HS-5 (cell line): ENCODE measurements around the gene IPCEF1.
"Not testable (repeated sequence)": the region's sequence is repeated elsewhere in the genome, so short reads cannot be mapped to it uniquely, and the experiment has no call there.

Source experiments
- DNase-seq: peaks from one replicate; pipeline ENCODE4 v3.0.0-alpha.2; 2012; ENCODE audit warnings: low read depth

IPCEF1 gene

DNA sequence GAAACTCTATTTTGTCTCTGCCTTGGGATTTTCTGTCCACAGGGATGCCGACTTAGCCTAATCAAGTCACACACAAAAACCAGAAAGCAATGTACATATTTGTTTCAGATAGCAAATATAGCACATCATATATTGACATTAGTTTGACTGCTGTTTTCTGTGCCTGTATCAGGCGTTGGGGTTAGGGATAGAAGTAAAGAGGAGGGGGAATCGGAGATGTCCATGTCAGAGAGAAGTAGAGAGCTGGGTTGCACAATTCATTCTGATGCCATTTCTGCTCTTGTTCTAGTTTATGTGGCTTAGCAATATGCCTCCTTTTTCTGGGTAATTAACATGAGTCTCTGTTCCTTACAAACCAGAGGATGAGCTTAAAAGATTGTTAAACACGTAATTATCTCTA lies 14.7 kb upstream of the IPCEF1 start:
- no peak for DNase-seq

DNA sequence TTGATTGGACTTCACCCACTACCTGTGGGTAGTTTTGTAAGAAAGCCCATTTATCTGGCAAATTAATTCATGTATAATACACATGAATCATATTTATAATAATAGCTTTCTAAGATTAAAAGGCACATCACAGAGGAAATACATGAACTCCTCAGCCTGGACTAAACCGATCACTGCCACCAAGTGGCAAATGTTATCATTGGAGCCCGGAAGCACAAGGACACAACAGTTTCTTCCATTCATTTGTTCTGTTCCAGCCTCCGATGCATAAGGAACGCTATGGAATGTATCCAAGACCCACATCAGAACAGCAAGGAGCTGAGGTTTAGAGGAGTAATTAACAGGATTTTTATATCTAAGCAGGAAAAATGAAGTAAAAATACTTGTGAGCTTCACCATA lies 13.9 kb upstream of the IPCEF1 start:
- no peak for DNase-seq

DNA sequence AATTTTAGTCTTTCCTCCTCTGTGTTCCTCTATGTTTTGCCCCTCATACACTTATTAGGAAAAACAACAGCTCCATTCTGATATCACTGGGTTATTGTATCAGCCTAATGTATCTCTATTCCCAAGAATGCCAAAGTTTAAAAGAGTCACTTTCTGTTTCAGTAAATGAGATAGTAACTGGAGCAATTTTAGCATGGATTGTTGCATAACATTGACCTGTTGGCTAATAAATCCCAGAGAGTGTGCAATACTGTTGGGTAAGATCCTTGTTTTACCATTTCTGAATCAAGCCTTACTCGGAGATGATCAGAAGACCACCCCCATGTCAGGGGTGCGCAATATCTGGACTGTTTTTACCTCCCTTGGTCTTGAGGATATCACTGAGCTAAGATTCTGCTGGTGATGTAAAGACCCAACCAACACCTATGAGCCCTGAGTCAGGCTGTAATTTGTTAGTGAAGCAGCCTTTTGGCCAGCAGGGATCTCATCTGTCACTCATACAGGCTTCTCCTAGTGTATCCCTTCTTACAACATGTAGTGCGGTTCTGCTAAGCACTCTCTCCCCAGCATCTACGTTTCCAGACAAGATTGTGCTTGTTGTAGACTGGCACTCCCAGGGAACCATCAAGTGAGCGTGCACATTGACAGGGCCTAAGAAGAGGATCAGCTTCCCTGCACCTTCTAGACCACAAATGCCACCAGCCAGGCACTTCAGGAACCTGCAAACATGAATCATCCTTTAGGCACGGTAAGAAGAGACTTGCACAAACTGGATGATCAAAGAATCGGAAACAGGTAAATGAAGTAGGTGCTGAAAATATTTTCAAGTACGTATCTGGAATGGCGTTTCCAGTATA lies 11.5 kb upstream of the IPCEF1 start:
- DNase-seq, result no peak

DNA sequence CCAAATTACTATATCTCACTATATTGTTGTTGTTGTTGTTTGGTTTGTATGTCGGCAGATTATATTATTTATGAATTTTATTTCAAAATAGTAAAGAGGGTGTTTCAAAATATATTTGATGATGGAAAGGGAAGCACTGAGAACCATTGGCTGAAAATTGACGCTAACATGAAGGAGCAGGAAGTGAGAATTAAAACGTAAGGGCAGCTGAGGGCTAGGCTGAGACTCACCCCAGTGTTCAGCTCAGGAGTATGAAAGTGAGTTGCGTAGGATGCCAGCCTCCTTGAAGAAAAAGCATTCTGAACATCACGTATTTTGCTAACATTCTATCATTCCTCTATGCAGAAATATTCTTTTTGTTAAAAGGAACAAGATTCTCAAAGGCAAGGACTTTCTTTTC lies 10.7 kb upstream of the IPCEF1 start:
- no peak for DNase-seq

DNA sequence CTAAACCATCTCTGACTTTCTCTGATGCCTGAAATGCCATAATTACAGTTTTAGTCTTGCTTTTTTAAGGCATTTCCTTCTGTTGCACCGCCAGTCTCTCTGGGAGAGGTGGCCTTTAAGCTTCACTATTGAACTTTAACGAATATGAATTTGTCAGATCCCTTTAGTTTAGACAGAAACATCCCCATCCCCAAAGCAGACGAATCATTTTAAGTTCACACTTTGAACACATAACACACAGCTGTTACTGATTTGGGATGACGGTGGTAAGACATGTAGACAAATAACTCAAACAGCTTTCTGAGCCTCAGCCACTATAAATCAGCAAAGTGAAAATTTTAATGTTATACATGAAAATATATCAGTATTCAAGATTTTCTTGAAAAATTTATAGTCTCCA lies 7.2 kb upstream of the IPCEF1 start:
- DNase-seq, result no peak

DNA sequence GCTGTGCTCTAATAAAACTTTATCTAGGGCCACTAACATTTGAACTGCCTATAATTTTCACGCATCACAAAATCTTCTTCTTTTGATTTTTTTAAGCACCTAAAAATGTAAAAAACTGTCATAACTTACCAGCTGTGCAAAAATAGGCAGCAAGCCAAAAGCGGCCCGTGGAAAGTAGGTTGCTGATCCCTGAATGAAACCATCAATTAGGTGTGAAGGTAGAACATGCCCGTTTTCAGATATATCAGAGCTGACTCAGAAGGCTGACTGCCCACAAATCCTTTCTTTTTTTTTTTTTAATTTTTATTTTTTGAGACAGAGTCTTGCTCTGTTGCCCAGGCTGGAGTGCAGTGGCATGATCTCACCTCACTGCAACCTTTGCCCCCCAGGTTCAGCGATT lies 4.9 kb upstream of the IPCEF1 start:
- no peak for DNase-seq

DNA sequence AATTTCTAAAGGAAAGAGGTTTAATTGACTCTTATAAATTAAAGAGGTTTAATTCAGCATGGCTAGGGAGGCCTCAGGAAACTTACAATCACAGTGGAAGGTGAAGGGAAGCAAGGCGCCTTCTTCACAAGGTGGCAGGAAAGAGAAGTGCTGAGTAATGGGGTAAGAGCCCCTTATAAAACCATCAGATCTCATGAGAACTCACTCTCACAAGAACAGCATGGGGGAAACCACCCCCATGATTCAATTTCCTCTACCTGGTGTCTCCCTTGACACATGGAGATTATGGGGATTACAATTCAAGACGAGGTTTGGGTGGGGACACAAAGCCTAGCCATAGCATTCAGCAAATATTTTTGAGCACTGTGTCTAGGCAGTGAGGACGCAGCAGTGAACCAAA lies 3.9 kb upstream of the IPCEF1 start:
- no peak for DNase-seq

DNA sequence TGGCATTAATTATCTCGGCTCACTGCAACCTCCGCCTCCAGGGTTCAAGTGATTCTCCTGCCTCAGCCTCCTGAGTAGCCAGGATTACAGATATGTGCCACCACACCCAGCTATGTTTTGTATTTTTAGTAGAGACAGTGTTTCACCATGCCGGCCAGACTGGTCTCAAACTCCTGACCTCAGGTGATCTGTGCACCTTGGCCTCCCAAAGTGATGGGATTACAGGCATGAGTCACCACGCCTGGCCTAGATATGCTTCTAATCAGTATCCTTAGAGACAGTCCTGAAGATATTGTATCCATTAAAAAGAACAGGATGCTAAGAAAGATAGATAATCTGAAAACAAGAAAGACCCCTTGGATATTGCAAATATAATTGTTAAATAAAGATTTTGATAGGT lies 3.1 kb upstream of the IPCEF1 start:
- no peak for DNase-seq

DNA sequence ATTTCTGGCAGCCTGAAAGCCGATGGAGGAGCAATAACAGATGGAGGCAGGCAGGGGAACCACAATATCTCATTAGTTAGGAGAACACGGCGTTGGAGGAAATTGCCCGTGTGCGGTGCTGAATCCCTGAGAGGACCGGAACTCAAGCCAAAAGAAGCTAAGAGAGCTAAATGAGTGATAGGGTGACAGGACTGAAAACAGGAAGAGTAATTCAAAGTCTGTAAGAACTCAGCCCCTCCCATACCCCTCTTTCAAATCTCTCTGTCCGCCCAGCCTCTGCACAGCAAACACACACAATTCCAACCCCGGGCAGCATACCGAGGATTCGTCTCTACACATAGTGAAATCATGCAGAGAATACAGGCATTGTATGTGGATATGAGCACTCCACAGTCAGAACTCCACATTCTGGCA lies 2.6 kb upstream of the IPCEF1 start:
- no peak for DNase-seq

DNA sequence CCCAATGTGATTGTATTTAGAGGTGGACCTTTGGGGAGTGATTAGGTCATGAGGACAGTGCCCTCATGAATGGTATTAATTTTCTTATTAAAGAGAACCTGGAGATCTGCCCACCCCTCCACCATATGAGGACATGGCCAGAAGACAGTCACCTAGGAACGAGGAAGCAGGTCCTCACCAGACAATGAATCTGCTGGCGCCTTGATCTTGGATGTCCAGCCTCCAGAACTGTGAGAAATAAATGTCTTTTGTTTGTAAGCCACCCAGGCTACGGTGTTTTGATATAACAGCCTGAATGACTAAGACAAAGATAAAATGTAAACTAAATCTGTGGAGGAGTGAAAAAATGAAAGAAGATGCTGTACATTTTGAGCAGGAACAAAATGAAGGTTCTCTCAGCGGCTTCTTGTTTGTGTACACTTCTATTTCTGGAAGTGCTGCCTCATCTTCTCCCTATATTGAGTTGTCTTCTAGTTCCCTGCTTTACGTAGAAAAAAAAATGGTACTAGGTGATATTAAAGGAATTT lies 1.5 kb upstream of the IPCEF1 start:
- no peak for DNase-seq

DNA sequence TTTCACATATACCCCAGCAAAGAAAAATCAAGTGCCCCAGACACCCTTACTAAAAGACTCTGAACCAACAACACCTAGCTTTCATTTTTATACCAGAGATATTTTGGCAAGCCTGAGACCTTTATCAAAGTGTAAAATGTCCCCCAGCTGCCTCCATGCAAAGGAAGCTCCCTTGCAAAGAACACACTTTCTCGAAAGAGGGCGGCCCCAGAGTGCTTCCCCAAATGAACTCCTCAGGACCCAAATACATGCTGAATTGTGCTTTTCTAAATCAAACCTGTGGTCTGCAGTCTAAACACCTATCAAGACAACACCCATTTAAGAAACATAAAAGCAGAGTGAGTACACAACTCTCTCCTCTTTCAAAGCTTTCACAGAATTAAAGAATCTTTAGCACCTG lies 490 bp downstream of the IPCEF1 start:
- no peak for DNase-seq

DNA sequence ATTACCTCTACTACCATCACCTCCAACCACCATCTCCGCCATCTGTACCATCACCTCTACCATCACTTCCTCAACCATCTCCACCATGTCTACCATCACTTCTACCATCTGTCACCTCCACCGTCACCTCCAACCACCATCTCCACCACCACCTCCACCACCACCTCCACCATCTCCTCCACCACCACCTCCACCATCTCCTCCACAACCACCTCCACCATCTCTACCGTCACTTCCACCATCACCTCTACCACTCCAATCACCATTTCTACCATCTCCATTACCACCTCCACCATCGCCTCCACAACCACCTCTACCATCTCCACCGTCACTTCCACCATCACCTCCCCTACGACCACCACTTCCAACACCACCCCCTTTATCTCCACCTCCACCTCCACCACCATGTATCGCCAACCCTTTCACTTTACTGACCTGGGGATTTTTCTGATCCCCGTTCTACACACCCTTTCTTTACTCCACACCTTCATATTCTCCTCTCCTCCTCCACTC lies 2.3 kb downstream of the IPCEF1 start:
- DNase-seq, result no peak

DNA sequence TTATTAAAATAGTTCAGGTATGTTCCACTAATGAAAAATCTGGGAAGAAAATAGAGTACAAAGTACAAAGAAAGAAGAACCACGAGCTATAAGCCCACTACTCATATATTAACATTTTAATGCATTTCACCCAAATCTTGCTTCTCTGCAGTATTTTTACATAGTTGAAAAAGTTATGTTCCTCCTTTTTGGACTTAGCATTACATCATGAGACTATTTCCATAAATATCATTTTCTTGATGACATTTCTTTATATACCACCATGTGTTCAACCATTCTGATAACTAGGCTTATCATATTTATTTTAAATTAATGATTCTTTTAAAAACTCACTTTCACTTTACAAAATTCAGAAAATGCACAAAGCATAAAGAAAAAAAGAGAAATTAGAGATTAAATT lies 3.0 kb downstream of the IPCEF1 start:
- no peak for DNase-seq

DNA sequence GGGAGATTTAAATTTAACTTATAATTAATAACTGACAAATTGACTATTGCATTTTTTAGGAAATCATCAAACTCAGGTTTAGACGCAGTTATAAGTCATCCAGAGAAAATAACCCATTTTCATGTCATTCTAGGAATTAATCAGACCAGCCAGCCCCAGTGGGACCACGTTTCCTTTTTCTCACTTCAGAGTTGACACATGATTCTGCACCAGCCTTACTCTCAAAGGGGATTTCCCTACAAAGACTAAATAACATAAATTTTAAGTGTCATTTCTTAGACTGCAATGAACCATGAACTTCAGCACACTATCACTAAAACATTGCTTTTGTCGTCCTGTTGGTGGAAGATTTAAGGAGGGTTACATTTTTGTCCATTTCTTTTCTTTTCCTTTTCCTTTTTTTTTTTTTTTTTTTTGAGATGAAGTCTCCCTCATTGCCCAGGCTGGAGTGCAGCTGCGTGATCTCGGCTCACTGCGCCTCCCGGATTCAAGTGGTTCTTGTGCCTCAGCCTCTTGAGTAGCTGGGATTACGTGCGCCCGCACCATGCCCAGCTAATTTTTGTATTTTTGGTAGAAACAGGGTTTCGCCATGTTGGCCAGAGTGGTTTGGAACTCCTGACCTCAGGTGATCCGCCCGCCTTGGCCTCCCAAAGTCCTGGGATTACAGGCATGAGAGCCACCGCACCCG lies 3.6 kb downstream of the IPCEF1 start:
- DNase-seq, result no peak

DNA sequence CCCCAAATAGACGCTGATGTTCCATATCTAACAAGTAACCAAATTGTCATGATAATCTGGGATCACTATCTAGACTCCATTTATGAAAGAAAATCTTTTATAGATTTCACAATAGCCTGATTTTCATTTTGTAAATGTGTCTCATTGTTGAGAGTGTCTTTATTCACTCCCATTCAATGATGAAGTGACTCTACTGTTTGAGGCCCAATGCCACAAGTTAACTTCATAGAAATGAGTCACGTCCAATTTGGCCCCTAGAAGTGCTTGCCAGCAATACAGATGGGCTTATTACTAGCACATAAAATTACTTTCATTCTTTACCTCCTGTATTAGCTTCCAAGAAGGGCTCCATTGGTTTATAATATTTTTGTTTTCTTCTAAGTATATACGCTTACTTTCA lies 6.3 kb downstream of the IPCEF1 start:
- DNase-seq, result no peak

DNA sequence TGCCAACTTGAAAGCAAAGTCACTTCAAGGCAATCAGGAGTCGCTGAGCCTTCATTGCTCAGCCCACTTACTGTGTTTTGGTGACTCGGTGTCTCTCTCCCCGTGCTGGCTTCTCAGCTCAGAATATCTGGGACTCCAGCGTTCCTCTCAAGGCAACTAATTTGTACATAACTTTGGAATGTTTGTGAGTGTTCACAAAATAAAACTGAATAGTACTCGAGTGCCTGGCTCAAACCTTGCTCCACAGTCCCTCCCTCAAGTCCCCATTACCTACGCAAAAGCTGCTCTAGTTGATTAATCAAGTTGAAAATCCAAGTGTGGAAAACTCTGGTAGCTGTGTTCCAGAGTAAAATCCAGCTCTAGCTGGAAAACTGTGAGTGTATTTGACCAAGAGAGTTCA lies 8.6 kb downstream of the IPCEF1 start:
- DNase-seq, result no peak

DNA sequence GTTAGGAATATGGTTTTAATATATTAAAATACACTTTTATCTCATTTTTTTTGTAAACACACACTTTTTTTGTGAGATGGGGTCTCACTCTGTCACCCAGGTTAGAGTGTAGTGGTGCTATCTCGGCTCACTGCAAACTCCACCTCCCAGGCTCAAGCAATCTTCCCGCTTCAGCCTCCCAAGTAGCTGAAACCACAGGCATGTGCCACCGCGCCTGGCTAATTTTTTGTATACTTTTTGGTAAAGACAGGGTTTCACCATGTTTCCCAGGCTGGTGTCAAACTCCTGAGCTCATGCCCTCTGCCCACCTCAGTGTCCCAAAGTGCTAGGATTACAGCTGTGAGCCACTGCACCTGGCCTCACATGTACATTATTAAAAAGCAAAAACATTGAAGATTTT lies 10.8 kb downstream of the IPCEF1 start:
- DNase-seq, result no peak

DNA sequence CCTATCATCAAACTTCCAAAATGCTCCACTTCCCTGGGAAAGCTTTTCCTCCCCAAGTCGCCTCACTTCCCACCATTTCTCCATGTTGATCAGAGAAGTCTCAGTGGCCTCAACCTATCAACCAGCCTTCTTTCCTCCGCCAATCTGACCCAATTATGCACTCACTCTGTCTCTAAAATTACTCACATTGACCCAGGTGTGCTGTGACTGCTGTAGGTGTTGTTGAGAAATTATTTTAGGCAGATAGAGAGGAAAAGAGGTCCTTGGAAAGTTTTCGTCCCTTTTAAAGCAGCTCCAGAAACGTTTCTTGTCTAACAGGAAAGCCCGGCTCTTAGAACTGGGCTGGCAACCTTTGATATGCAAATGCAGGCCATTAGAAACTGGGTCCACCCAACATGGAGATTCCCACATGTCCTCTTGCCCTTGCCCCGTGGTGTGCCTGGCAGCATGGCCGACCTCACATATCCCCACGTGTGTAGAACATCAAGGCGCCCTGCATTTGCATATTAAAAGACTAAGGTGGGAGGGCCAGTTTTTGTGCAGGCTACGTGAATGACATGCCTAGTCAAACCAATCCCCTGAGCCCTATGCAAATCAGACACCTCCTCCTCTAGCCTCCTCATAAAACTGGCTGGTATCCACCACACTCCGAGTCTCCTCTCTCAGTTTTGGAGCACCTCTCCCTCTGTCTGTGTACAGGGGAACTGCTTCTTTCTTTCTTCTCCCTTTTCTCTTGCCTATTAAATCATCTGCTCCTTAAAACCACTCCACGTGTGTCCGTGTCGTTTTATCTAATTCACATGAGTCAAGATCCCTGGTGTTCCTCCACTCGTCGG lies 12.9 kb downstream of the IPCEF1 start:
- no peak for DNase-seq

DNA sequence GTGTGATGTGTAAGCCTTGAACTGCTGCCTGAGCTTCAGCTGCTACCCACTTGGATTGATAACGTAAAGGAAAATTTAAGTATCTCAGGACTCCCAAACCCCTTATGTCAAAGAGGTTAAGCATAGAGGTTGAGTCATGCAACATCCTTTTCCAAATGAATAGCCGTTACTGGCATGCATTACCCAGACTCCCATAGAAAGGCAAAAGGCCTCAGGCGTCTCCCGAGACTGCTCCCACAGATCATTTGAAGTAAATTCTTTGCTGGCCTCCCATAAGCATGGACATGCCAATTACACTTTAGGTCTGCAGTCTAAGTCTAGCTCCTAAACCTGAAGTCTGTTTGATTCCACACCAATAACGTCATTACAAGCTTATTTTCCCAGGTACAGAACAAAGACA lies 14.7 kb downstream of the IPCEF1 start:
- DNase-seq, result no peak

DNA sequence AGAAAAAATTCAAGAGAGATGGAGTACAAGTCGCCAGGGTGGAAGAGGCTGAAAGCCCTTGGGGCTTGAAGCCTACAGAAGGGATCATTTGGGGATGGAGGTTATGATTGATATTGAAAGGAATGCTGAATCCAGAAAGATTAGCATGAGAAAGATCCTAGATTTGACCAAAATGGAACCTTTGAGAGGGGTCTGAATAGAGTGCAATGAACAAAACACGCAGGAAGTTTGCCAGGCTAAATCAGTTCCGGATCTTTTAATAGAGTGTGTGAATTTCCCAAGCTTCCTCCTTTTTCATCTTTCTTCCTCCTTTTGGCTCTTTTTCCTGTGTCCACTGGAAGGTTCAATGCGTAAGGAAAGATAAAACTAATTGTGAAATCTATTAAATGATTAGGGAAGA lies 15.3 kb downstream of the IPCEF1 start:
- no peak for DNase-seq

DNA sequence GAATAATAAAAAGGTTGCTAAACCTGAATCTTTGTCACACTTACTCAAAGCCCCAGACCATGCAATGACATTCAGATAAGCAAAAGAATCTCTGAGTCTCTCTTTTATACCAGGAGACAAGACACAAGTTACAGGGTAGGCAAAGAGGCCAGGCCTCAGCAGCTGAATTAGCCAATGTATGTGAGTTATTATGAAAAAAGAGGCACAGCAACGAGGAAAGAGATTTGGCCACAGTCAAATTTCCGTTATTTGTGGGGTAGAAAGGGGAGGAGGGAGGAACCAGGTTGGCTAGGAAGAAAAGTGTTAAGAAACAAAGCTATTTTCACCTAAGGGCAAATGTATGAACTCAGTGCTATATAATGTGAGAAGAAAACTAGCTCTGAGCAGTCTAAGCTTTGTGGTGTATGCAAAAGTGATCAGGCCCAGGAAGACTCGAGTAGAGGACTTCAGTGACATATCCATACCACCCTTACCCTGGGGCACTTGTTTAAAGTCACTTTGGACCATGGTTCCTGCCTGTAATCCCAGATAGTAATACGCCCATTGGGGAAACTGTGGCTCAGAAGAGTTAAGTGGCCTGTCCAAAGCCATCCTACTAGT lies 19.1 kb downstream of the IPCEF1 start:
- no peak for DNase-seq

DNA sequence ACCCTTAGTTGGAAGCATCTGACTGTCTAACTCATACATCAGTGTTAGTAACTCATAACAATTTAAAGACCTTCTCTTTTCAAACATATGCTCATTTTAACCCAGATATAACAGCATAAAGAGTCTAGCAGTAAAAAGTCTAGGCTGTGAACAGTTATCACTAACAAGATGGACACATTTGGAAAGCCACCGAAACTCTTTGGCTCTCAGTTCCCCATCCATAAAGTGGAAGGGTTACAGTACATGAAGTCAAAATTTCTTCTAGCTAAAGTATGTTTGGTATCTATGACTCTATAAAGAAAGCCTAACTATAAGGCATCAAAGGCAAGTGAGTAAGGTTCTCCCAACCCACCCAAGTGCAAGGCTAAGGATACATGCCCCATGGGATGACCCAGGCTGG lies 22.5 kb downstream of the IPCEF1 start:
- DNase-seq, result not testable (repeated sequence)
